H9 (cell line): ENCODE measurements around the gene ADAMTS15. TPM values are rescaled to one million over a fixed set of nuclear protein-coding genes. Genes with fewer than 3 reads are reported as not detected.

Experiments
- DNase-seq: peaks from one replicate; pipeline ENCODE4 v3.0.0-alpha.2; 2017
- H2AFZ ChIP-seq: one replicate; pipeline ENCODE4 v1.6.1; 2013; ENCODE audit warnings: mild to moderate bottlenecking, low read length, control low read depth, moderate library complexity
- H2AK5ac ChIP-seq: 2 replicates; pipeline ENCODE4 v1.6.1; 2013; ENCODE audit warnings: low read length, control low read depth, mixed read lengths; ENCODE audit not compliant: insufficient read length
- H2BK120ac ChIP-seq: one replicate; pipeline ENCODE4 v1.6.1; 2013; ENCODE audit warnings: low read depth, mild to moderate bottlenecking, low read length, control low read depth, inconsistent platforms; ENCODE audit not compliant: poor library complexity, severe bottlenecking
- H2BK12ac ChIP-seq: 2 replicates; pipeline ENCODE4 v1.6.1; 2013; ENCODE audit warnings: low read length, control low read depth, mixed read lengths, low read depth; ENCODE audit not compliant: insufficient read length
- H2BK15ac ChIP-seq: 2 replicates; pipeline ENCODE4 v1.6.1; 2013; ENCODE audit warnings: low read depth, low read length, control low read depth
- H2BK20ac ChIP-seq: one replicate; pipeline ENCODE4 v1.6.1; 2013; ENCODE audit warnings: low read depth, mild to moderate bottlenecking, low read length, control low read depth, inconsistent platforms; ENCODE audit not compliant: poor library complexity, severe bottlenecking
- H2BK5ac ChIP-seq: 2 replicates; pipeline ENCODE4 v1.6.1; 2013; ENCODE audit warnings: low read length, control low read depth, mixed read lengths; ENCODE audit not compliant: insufficient read length
- H3K14ac ChIP-seq: 2 replicates; pipeline ENCODE4 v1.6.1; 2013; ENCODE audit warnings: low read length, control low read depth; ENCODE audit not compliant: insufficient read depth
- H3K18ac ChIP-seq: 2 replicates; pipeline ENCODE4 v1.6.1; 2013; ENCODE audit warnings: low read depth, mild to moderate bottlenecking, mixed read lengths, low read length, control low read depth; ENCODE audit not compliant: insufficient read length
- H3K23ac ChIP-seq: 2 replicates; pipeline ENCODE4 v1.6.1; 2013; ENCODE audit warnings: low read length, control low read depth, mixed read lengths, low read depth; ENCODE audit not compliant: insufficient read length
- H3K23me2 ChIP-seq: 2 replicates; pipeline ENCODE4 v1.6.1; 2013; ENCODE audit warnings: low read depth, mild to moderate bottlenecking, mixed read lengths, low read length, control low read depth; ENCODE audit not compliant: insufficient read length, poor library complexity, severe bottlenecking
- H3K27ac ChIP-seq: 2 replicates; pipeline ENCODE4 v1.5.1; 2013; ENCODE audit warnings: low read length, control low read depth, mixed read lengths, low read depth; ENCODE audit not compliant: insufficient read length
- H3K27me3 ChIP-seq: 2 replicates; pipeline ENCODE4 v1.6.1; 2013; ENCODE audit warnings: low read length, control low read depth, inconsistent platforms; ENCODE audit not compliant: insufficient read depth
- H3K4ac ChIP-seq: 2 replicates; pipeline ENCODE4 v1.6.1; 2013; ENCODE audit warnings: low read depth, mild to moderate bottlenecking, control low read depth, inconsistent platforms, low read length, moderate library complexity
- H3K4me1 ChIP-seq: 2 replicates; pipeline ENCODE4 v1.6.1; 2013; ENCODE audit warnings: low read length, control low read depth, inconsistent platforms; ENCODE audit not compliant: insufficient read depth
- H3K4me2 ChIP-seq: 2 replicates; pipeline ENCODE4 v1.6.1; 2013; ENCODE audit warnings: low read length, control low read depth, mixed read lengths; ENCODE audit not compliant: insufficient read length, insufficient read depth
- H3K56ac ChIP-seq: 2 replicates; pipeline ENCODE4 v1.6.1; 2013; ENCODE audit warnings: low read depth, mild to moderate bottlenecking, mixed read lengths, low read length, control low read depth; ENCODE audit not compliant: insufficient read length
- H3K79me1 ChIP-seq: 2 replicates; pipeline ENCODE4 v1.6.1; 2013; ENCODE audit warnings: low read depth, mild to moderate bottlenecking, moderate library complexity, low read length, control low read depth, inconsistent platforms; ENCODE audit not compliant: insufficient read depth, poor library complexity, severe bottlenecking
- H3K79me2 ChIP-seq: 2 replicates; pipeline ENCODE4 v1.6.1; 2013; ENCODE audit warnings: low read length, control low read depth, inconsistent platforms; ENCODE audit not compliant: insufficient read depth
- H3K9ac ChIP-seq: 2 replicates; pipeline ENCODE4 v1.6.1; 2013; ENCODE audit warnings: low read length, control low read depth, mixed read lengths; ENCODE audit not compliant: insufficient read length; ENCODE audit errors: extremely low read depth
- H3K9me3 ChIP-seq: one replicate; pipeline ENCODE4 v1.6.1; 2013; ENCODE audit warnings: low read depth, low read length, inconsistent platforms; ENCODE audit not compliant: control insufficient read depth
- H3T11ph ChIP-seq: one replicate; pipeline ENCODE4 v1.6.1; 2013; ENCODE audit warnings: mild to moderate bottlenecking, low read length, control low read depth, inconsistent platforms
- H4K20me1 ChIP-seq: one replicate; pipeline ENCODE4 v1.6.1; 2013; ENCODE audit not compliant: control insufficient read depth, insufficient read length, insufficient read depth
- H4K5ac ChIP-seq: 2 replicates; pipeline ENCODE4 v1.6.1; 2013; ENCODE audit warnings: low read depth, mild to moderate bottlenecking, mixed read lengths, low read length, control low read depth; ENCODE audit not compliant: insufficient read length
- H4K8ac ChIP-seq: replicated peaks from 2 replicates; pipeline ENCODE4 v1.6.1; 2013; ENCODE audit warnings: low read length, control low read depth, mixed read lengths, low read depth; ENCODE audit not compliant: insufficient read length
- H4K91ac ChIP-seq: 2 replicates; pipeline ENCODE4 v1.6.1; 2013; ENCODE audit warnings: low read depth, mild to moderate bottlenecking, moderate library complexity, mixed read lengths, low read length, control low read depth; ENCODE audit not compliant: insufficient read length
- H3K27ac Mint-ChIP-seq, 3 experiments: 2 replicates in 2 of 3; 3 replicates in 1 of 3; pipeline ENCODE4 v1.8.0; 2020 to 2021; ENCODE audit warnings: mixed read lengths in 3 of 3, mild to moderate bottlenecking in 1 of 3, moderate library complexity in 1 of 3
- H3K27me3 Mint-ChIP-seq: 2 replicates; pipeline ENCODE4 v1.8.0; 2021; ENCODE audit warnings: low read depth, mild to moderate bottlenecking, moderate library complexity, mixed read lengths
- H3K36me3 Mint-ChIP-seq, 3 experiments: 2 replicates in 2 of 3; 3 replicates in 1 of 3; pipeline ENCODE4 v1.8.0; 2020 to 2021; ENCODE audit warnings: low read depth in 3 of 3, mixed read lengths in 3 of 3; ENCODE audit not compliant: insufficient read depth in 1 of 3
- H3K4me1 Mint-ChIP-seq, 2 experiments: 2 replicates each; pipeline ENCODE4 v1.8.0; 2020; ENCODE audit warnings: mixed read lengths in 2 of 2
- H3K4me3 Mint-ChIP-seq, 2 experiments: 2 replicates in 1 of 2; 3 replicates in 1 of 2; pipeline ENCODE4 v1.8.0; 2020 to 2021; ENCODE audit warnings: mild to moderate bottlenecking in 2 of 2, mixed read lengths in 2 of 2, moderate library complexity in 1 of 2
- H3K9me3 Mint-ChIP-seq, 2 experiments: 2 replicates in 1 of 2; 3 replicates in 1 of 2; pipeline ENCODE4 v1.8.0; 2020; ENCODE audit warnings: mild to moderate bottlenecking in 2 of 2, mixed read lengths in 2 of 2, moderate library complexity in 1 of 2
- total RNA-seq: library from RNA; stranded (reverse); gene quantifications from 2 replicates; pipeline ENCODE4 v1.2.1, GENCODE V29; 2021
- TF ChIP-seq, protein P1 (sequence below): fragments of 200-600 bp; sonication (generic); conservative IDR thresholded peaks from 3 replicates; pipeline ENCODE4 v1.8.0; 2021; ENCODE audit warnings: antibody characterized with exemption, mild to moderate bottlenecking

The ADAMTS15 gene
- total RNA-seq, 1 experiment from 2014 or later: 1.3 TPM

DNA sequence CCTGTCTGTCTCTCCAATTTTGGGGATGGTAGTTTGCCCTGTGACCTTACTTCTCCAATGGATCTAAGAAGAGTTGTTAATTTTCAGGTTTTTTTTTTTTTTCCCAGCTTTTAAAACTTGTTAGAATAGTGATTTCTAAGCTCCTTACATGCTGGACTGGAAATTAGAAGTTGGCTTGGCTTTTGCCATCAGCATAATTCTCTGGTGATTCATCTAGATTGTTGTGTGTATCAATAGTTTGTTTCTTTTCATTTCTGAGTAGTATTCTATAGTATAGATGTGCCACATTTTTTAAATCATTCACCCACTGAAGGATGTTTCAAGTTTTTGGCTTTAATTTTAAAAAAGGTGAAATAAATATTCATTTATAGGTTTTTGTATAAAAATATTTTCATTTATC lies 51.4 kb downstream of the ADAMTS15 start:
- peaks cover 0 to 13% (median 4%) of the 10 kb centered on the region in 3 experiments; a peak in 4 of 7 replicates for H3K36me3 Mint-ChIP-seq
- H3K4me3 Mint-ChIP-seq: no peak overlapping the region
- Histone ChIP-seq H4K8ac (no peak overlapping the region), H2AFZ (no peak overlapping the region), H3T11ph (no peak overlapping the region), H3K27ac (no peak overlapping the region), H3K23ac (no peak overlapping the region), H3K4ac (no peak overlapping the region), H2BK20ac (no peak overlapping the region), H2BK5ac (no peak overlapping the region), H4K20me1 (no peaks in the 10 kb centered on the region), H4K91ac (no peak overlapping the region), H3K79me1 (no peaks in the 10 kb centered on the region), H3K9ac (no peak overlapping the region), H3K9me3 (no peaks in the 10 kb centered on the region), H3K18ac (no peak overlapping the region), H2BK120ac (no peak overlapping the region), H2AK5ac (no peak overlapping the region), H2BK12ac (no peak overlapping the region), H3K4me1 (no peaks in the 10 kb centered on the region), H3K27me3 (no peaks in the 10 kb centered on the region), H3K23me2 (no peaks in the 10 kb centered on the region), H4K5ac (no peak overlapping the region), H2BK15ac (no peak overlapping the region), H3K79me2 (no peaks in the 10 kb centered on the region), H3K56ac (no peak overlapping the region), H3K4me2 (no peak overlapping the region), H3K14ac (no peak overlapping the region)
- H3K27me3 Mint-ChIP-seq: peaks cover 2% of the 10 kb centered on the region; the same call in 1 of the 2 replicates
- peaks cover 10 to 15% of the 10 kb centered on the region in 2 experiments for H3K9me3 Mint-ChIP-seq
- TF ChIP-seq, protein P1, sequence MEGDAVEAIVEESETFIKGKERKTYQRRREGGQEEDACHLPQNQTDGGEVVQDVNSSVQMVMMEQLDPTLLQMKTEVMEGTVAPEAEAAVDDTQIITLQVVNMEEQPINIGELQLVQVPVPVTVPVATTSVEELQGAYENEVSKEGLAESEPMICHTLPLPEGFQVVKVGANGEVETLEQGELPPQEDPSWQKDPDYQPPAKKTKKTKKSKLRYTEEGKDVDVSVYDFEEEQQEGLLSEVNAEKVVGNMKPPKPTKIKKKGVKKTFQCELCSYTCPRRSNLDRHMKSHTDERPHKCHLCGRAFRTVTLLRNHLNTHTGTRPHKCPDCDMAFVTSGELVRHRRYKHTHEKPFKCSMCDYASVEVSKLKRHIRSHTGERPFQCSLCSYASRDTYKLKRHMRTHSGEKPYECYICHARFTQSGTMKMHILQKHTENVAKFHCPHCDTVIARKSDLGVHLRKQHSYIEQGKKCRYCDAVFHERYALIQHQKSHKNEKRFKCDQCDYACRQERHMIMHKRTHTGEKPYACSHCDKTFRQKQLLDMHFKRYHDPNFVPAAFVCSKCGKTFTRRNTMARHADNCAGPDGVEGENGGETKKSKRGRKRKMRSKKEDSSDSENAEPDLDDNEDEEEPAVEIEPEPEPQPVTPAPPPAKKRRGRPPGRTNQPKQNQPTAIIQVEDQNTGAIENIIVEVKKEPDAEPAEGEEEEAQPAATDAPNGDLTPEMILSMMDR: no peak
- H3K27ac Mint-ChIP-seq: no peak overlapping the region
- no peak for DNase-seq
- no peaks in the 10 kb centered on the region for H3K4me1 Mint-ChIP-seq
